IMR-90 (cell line): ENCODE data around the gene P2RX5. TPM values are rescaled to one million over a fixed set of nuclear protein-coding genes. Genes with fewer than 3 reads are reported as not detected.

Source experiments
- ATAC-seq: fragments of 200-7000 bp; cut with Tn5 transposase; 2 replicates; pipeline ENCODE4 v1.9.1; 2020; ENCODE audit warnings: low read depth, mild to moderate bottlenecking, moderate library complexity
- BruUV-seq: library from RNA; stranded (reverse); fragments of 400-500 nt; replicated peaks from 2 replicates; lab custom pipeline; 2021; lab: Mats Ljungman, UMichigan
- CTCF ChIA-PET: fragments of 300-600 bp; formaldehyde crosslinking; extraction: SDS; loops from one replicate; lab custom pipeline; 2021; ENCODE audit warnings: antibody characterized with exemption; lab: Yijun Ruan, JAX
- POLR2A ChIA-PET: fragments of 300-600 bp; sonication (Branson Sonifier 250); formaldehyde crosslinking; loops from one replicate; lab custom pipeline; 2022; ENCODE audit warnings: antibody characterized with exemption; ENCODE audit not compliant: unreplicated experiment; lab: Charles Lee
- DNase-seq: peaks from one replicate; pipeline ENCODE4 v3.0.0; 2013
- H2AFZ ChIP-seq: replicated peaks from 2 replicates; pipeline ENCODE3; 2013; ENCODE audit warnings: low read length, mild to moderate bottlenecking; ENCODE audit not compliant: poor library complexity
- H2AK5ac ChIP-seq: 2 replicates; pipeline ENCODE4 v1.6.1; 2013; ENCODE audit warnings: low read depth, low read length, inconsistent platforms
- H2AK9ac ChIP-seq: replicated peaks from 2 replicates; pipeline ENCODE3; 2013; ENCODE audit warnings: mild to moderate bottlenecking, low read depth, low read length, moderate library complexity; ENCODE audit not compliant: poor library complexity
- H2BK120ac ChIP-seq: 2 replicates; pipeline ENCODE4 v1.6.1; 2013; ENCODE audit warnings: low read depth, low read length, inconsistent platforms
- H2BK15ac ChIP-seq: 3 replicates; pipeline ENCODE4 v1.6.1; 2013; ENCODE audit warnings: low read depth, low read length, inconsistent platforms
- H2BK20ac ChIP-seq: 2 replicates; pipeline ENCODE4 v1.6.1; 2013; ENCODE audit warnings: low read depth, mild to moderate bottlenecking, inconsistent platforms, low read length, moderate library complexity
- H2BK5ac ChIP-seq: 2 replicates; pipeline ENCODE4 v1.6.1; 2013; ENCODE audit warnings: mild to moderate bottlenecking, low read depth, low read length, inconsistent platforms; ENCODE audit not compliant: poor library complexity, severe bottlenecking
- H3K14ac ChIP-seq: replicated peaks from 2 replicates; pipeline ENCODE4 v1.6.1; 2013; ENCODE audit warnings: low read depth, low read length, inconsistent platforms
- H3K18ac ChIP-seq: 2 replicates; pipeline ENCODE4 v1.6.1; 2013; ENCODE audit warnings: low read depth, low read length, control low read depth
- H3K23ac ChIP-seq: 2 replicates; pipeline ENCODE4 v1.6.1; 2013; ENCODE audit warnings: low read depth, low read length, inconsistent platforms
- H3K27ac ChIP-seq: 2 replicates; pipeline ENCODE4 v1.5.1; 2013; ENCODE audit warnings: mild to moderate bottlenecking, control low read depth, low read length; ENCODE audit not compliant: insufficient read depth
- H3K27me3 ChIP-seq: 2 replicates; pipeline ENCODE4 v1.6.1; 2013; ENCODE audit warnings: low read length; ENCODE audit not compliant: control insufficient read depth, insufficient read depth
- H3K36me3 ChIP-seq: 2 replicates; pipeline ENCODE4 v1.6.1; 2013; ENCODE audit warnings: low read length, mixed read lengths; ENCODE audit not compliant: control insufficient read depth, insufficient read depth
- H3K4ac ChIP-seq: 2 replicates; pipeline ENCODE4 v1.6.1; 2013; ENCODE audit warnings: low read depth, low read length, inconsistent platforms
- H3K4me1 ChIP-seq: 2 replicates; pipeline ENCODE4 v1.6.1; 2013; ENCODE audit warnings: low read length, mixed read lengths; ENCODE audit not compliant: control insufficient read depth, insufficient read depth
- H3K4me2 ChIP-seq: 2 replicates; pipeline ENCODE4 v1.6.1; 2013; ENCODE audit warnings: low read depth, mild to moderate bottlenecking, control low read depth, low read length, moderate library complexity
- H3K4me3 ChIP-seq: 2 replicates; pipeline ENCODE4 v1.5.1; 2013; ENCODE audit warnings: low read depth, mild to moderate bottlenecking, control low read depth, low read length, moderate library complexity; ENCODE audit not compliant: insufficient read depth
- H3K56ac ChIP-seq: 2 replicates; pipeline ENCODE4 v1.6.1; 2013; ENCODE audit warnings: low read length, inconsistent platforms; ENCODE audit not compliant: insufficient read depth; ENCODE audit errors: extremely low read depth
- H3K79me1 ChIP-seq, 2 experiments: 2 replicates each; pipeline ENCODE4 v1.6.1; 2013; ENCODE audit warnings: low read length in 2 of 2, inconsistent platforms in 1 of 2, low read depth in 1 of 2
- H3K9ac ChIP-seq: 2 replicates; pipeline ENCODE4 v1.6.1; 2013; ENCODE audit warnings: low read depth, low read length, control low read depth
- H3K9me1 ChIP-seq: 2 replicates; pipeline ENCODE4 v1.6.1; 2013; ENCODE audit warnings: low read length, inconsistent platforms; ENCODE audit not compliant: insufficient read depth
- H3K9me3 ChIP-seq: 2 replicates; pipeline ENCODE4 v1.6.1; 2013; ENCODE audit warnings: low read length; ENCODE audit not compliant: control insufficient read depth, insufficient read depth
- H4K20me1 ChIP-seq: 2 replicates; pipeline ENCODE4 v1.6.1; 2013; ENCODE audit warnings: low read length, inconsistent platforms; ENCODE audit not compliant: insufficient read depth
- H4K5ac ChIP-seq: 2 replicates; pipeline ENCODE4 v1.6.1; 2013; ENCODE audit warnings: mild to moderate bottlenecking, low read depth, low read length, control low read depth
- H4K8ac ChIP-seq, 2 experiments: 2 replicates each; pipeline ENCODE4 v1.6.1; 2013; ENCODE audit warnings: low read depth in 2 of 2, low read length in 2 of 2, control low read depth in 1 of 2, inconsistent platforms in 1 of 2
- H4K91ac ChIP-seq: 2 replicates; pipeline ENCODE4 v1.6.1; 2013; ENCODE audit warnings: low read depth, low read length, inconsistent platforms; ENCODE audit not compliant: insufficient read depth
- BHLHE40 ChIP-seq: fragments of 150-350 bp; IDR thresholded peaks from 2 replicates; pipeline ENCODE4 v1.6.1; 2016; ENCODE audit warnings: mild to moderate bottlenecking, low read depth, low read length
- FOS ChIP-seq: fragments of 150-350 bp; IDR thresholded peaks from 2 replicates; pipeline ENCODE4 v1.6.1; 2016; ENCODE audit warnings: low read depth, low read length
- MAZ ChIP-seq: IDR thresholded peaks from 2 replicates; pipeline ENCODE4 v1.6.1; 2012; ENCODE audit warnings: low read depth, mild to moderate bottlenecking, low read length, improper control_type of control experiment, moderate library complexity, borderline replicate concordance
- MXI1 ChIP-seq: IDR thresholded peaks from 2 replicates; pipeline ENCODE4 v1.6.1; 2012; ENCODE audit warnings: low read depth, mild to moderate bottlenecking, low read length, moderate library complexity, borderline replicate concordance
- POLR2A ChIP-seq: IDR thresholded peaks from 2 replicates; pipeline ENCODE4 v1.6.1; 2012; ENCODE audit warnings: mild to moderate bottlenecking, low read depth, low read length
- RCOR1 ChIP-seq: IDR thresholded peaks from 2 replicates; pipeline ENCODE4 v1.6.1; 2012; ENCODE audit warnings: mild to moderate bottlenecking, low read length, improper control_type of control experiment; ENCODE audit not compliant: insufficient replicate concordance
- RFX5 ChIP-seq: IDR thresholded peaks from 2 replicates; pipeline ENCODE4 v1.8.0; 2012; ENCODE audit warnings: low read depth, mild to moderate bottlenecking, low read length, moderate library complexity
- SMC3 ChIP-seq: fragments of 150-350 bp; IDR thresholded peaks from 2 replicates; pipeline ENCODE4 v1.6.1; 2016; ENCODE audit warnings: low read depth, mild to moderate bottlenecking, antibody characterized with exemption, low read length, moderate library complexity
- WGBS, 2 experiments: methylation state at CpG; one replicate each; pipeline versions ENCODE4 v1.1.5 to v1.1.7; 2013; ENCODE audit warnings: missing lambda C conversion rate in 2 of 2; ENCODE audit not compliant: insufficient read length in 1 of 2; ENCODE audit errors: extremely low coverage in 2 of 2; 5-methylcytosine and 5-hydroxymethylcytosine counted together
- dilution Hi-C: fragments of 300-500 bp; cut with HindIII; formaldehyde crosslinking; loops from one replicate; pipeline ENCODE4 v1.14.3; 2018; ENCODE audit warnings: low sequenced_read_pairs; ENCODE audit not compliant: unreplicated experiment
- in situ Hi-C: fragments of 300-500 bp; cut with MboI; formaldehyde crosslinking; loops from 3 replicates; pipeline ENCODE4 v1.14.3; 2019; ENCODE audit warnings: low sequenced_read_pairs, inconsistent platforms, mixed read lengths
- intact Hi-C: fragments of 100-400 bp; cut with micrococcal nuclease; formaldehyde crosslinking; loops from 2 replicates; pipeline ENCODE4 v1.10.0; 2022
- polyA plus RNA-seq, 3 experiments: library from polyadenylated mRNA; depleted of rRNA; stranded (reverse); fragments of >200 nt; gene quantifications; 2 replicates each; pipeline ENCODE4 v1.2.3, GENCODE V29; 2012; ENCODE audit warnings: low replicate concordance in 1 of 3
- total RNA-seq: library from RNA; depleted of rRNA; stranded (reverse); fragments of >200 nt; gene quantifications from 2 replicates; pipeline ENCODE4 v1.2.3, GENCODE V29; 2012
- TF ChIP-seq, protein P1 (sequence below): conservative IDR thresholded peaks from 2 replicates; pipeline ENCODE4 v1.5.1; 2012; ENCODE audit warnings: mild to moderate bottlenecking, low read depth, low read length, improper control_type of control experiment

P2RX5 gene
- total and polyA plus RNA-seq, 2 of the 4 experiments (the other 2 are of a cell fraction): 1.8 to 3.7 TPM

DNA sequence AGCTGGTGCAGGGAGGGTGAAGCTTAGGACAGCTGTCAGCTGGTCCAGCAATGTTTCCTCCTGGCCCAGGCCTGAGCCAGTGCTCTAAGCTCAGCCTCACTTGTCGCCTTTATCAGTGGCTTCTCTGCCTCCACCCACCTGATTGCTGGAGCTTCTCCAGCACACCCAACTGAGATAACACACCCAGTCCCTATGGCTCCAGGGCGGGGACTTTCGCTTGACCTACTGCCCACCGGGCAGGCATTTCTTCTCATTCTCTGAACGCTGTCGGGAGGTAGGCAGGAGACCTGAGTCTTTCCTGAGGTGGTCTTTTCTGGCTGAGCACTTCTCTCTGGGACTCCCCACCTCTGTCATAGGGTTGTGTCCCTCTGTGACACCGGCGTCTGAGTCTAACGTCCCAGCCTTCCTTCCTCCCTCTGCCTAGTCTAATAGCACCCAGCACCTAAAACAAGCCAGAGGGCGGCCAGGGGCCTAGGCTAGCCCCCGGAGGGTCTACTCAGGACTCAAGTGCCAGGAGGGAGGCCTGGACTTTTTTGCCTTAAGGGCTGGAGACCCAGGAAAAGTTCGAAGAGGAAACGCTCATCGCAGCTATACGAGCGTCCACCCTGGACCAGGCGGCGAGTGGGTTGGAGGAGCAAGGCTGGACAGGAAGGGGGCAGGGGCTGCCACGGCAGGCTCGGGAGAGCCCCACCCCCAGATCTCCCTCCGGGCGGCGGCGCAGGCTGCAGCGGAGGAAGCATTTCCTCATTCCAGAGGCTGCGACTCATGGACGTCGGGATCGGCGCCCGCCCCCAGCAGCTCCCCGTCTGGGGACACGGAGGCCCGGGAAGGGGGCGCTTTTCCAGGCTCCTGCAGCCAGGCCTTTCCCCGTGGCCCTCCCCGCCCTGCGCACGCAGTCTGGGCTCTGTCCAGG, 28.3 kb downstream of the P2RX5 start:
- Histone ChIP-seq H2AK9ac (peak overlapping the region; percentile 100), H3K4me1 (peaks cover 10% of the 10 kb centered on the region), H4K5ac (peak overlapping the region; percentile 80), H3K14ac (peak overlapping the region; percentile 99), H4K91ac (peak overlapping the region; percentile 94), H3K9ac (peak overlapping the region; percentile 93), H3K23ac (peak overlapping the region; percentile 97), H3K4ac (peak overlapping the region; percentile 98), H3K56ac (peak overlapping the region; percentile 98), H4K8ac (peak overlapping the region; percentile 79 to 83), H4K20me1 (peaks cover 53% of the 10 kb centered on the region), H3K36me3 (peaks cover 32% of the 10 kb centered on the region), H2AFZ (peak overlapping the region; percentile 91), H3K18ac (peak overlapping the region; percentile 81), H3K27me3 (no peaks in the 10 kb centered on the region), H2BK120ac (peak overlapping the region; percentile 86), H3K4me3 (peak overlapping the region; percentile 70), H3K4me2 (peak overlapping the region; percentile 87), H3K27ac (peak overlapping the region; percentile 93), H2AK5ac (peak overlapping the region; percentile 88), H2BK15ac (peak overlapping the region; percentile 50; the same call in 1 of the 3 replicates), H3K79me1 (peaks cover 6 to 70% of the 10 kb centered on the region in 2 experiments; a peak in 3 of 4 replicates), H3K9me1 (peaks cover 26% of the 10 kb centered on the region), H2BK5ac (peak overlapping the region; percentile 92), H3K9me3 (no peaks in the 10 kb centered on the region), H2BK20ac (no peak overlapping the region; the same call in 1 of the 2 replicates)
- WGBS, 2 experiments: 0% methylated on average over 8 of the region's 39 CpGs; no CpG with 5 or more reads in 1 of the 2 experiments
- in situ Hi-C loops (no loop called here), dilution Hi-C loops (no loop called here), intact Hi-C loops (loop anchor here (5.0 kb wide), 1 partner anchor 55 kb away; the partner anchor contains the start of gene HASPIN)
- no TSS peak for BruUV-seq
- DNase-seq: peak; percentile 91
- ChIA-PET POLR2A (interaction anchor here (0.6 kb wide), 1 partner anchor 66 kb away, joined by 3 read pairs; no protein-coding TSS in a partner anchor), CTCF (no interaction called here)
- TF ChIP-seq RCOR1 (no peak), FOS (peak; percentile 56; the same call in 1 of the 2 replicates), POLR2A (no peak), SMC3 (0 out of 2 replicates have a peak, but pooled peaks have one; percentile 1), BHLHE40 (peak; percentile 23; the same call in 1 of the 2 replicates), MAZ (peak; percentile 95), RFX5 (no peak), MXI1 (peak; percentile 78; the same call in 1 of the 2 replicates)
- TF ChIP-seq, protein P1, sequence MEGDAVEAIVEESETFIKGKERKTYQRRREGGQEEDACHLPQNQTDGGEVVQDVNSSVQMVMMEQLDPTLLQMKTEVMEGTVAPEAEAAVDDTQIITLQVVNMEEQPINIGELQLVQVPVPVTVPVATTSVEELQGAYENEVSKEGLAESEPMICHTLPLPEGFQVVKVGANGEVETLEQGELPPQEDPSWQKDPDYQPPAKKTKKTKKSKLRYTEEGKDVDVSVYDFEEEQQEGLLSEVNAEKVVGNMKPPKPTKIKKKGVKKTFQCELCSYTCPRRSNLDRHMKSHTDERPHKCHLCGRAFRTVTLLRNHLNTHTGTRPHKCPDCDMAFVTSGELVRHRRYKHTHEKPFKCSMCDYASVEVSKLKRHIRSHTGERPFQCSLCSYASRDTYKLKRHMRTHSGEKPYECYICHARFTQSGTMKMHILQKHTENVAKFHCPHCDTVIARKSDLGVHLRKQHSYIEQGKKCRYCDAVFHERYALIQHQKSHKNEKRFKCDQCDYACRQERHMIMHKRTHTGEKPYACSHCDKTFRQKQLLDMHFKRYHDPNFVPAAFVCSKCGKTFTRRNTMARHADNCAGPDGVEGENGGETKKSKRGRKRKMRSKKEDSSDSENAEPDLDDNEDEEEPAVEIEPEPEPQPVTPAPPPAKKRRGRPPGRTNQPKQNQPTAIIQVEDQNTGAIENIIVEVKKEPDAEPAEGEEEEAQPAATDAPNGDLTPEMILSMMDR: no peak; the same call in 1 of the 2 replicates
- ATAC-seq: peak; percentile 80
